ENCODE results near the gene AHDC1. TPM values are rescaled to one million over a fixed set of nuclear protein-coding genes. Genes with fewer than 3 reads are reported as not detected.

Gene AHDC1
- polyA plus RNA-seq, 1 experiment = 3.0 TPM

- no peak for DNase-seq (ENCODE audit: low read depth, low spot score)
- no peaks in the 10 kb centered on the region for H3K27me3 ChIP-seq (ENCODE audit: control insufficient read depth, insufficient read depth, low read length)
- no peaks in the 10 kb centered on the region; the same call in 1 of the 2 replicates for H3K9me3 ChIP-seq (ENCODE audit: control insufficient read depth, insufficient read depth, low read length)
- H3K4me3 ChIP-seq (ENCODE audit: low read depth, low read length) = no peak overlapping the region
- ChIA-PET POLR2A (no interaction called here), CTCF (interaction anchor here (1.0 to 10.7 kb wide), 3 partner anchors 16 to 271 kb away, joined by 3 to 125 read pairs (median 4); no protein-coding TSS in a partner anchor)
- no peak for TF ChIP-seq CTCF (IDR thresholded peaks at IDR 0.05; ENCODE audit: low read depth, low read length)
- H3K27ac ChIP-seq (ENCODE audit: low read depth, low read length) = no peak overlapping the region
Observed at GRCh38 chr1:27571439-27572018, 32.4 kb downstream of the AHDC1 start.

- TF ChIP-seq CTCF (IDR thresholded peaks at IDR 0.05; ENCODE audit: low read depth, low read length) = no peak
- Histone ChIP-seq H3K27ac (ENCODE audit: low read depth, low read length) (no peak overlapping the region), H3K4me3 (ENCODE audit: low read depth, low read length) (no peak overlapping the region), H3K9me3 (ENCODE audit: control insufficient read depth, insufficient read depth, low read length) (no peaks in the 10 kb centered on the region; the same call in 1 of the 2 replicates), H3K27me3 (ENCODE audit: control insufficient read depth, insufficient read depth, low read length) (no peaks in the 10 kb centered on the region)
- ChIA-PET POLR2A (interaction anchor here (0.6 kb wide), 1 partner anchor 271 kb away, joined by 3 read pairs; no protein-coding TSS in a partner anchor), CTCF (interaction anchor here (1.2 to 10.7 kb wide), 2 partner anchors 15 to 271 kb away, joined by 3 to 125 read pairs; no protein-coding TSS in a partner anchor)
- DNase-seq (ENCODE audit: low read depth, low spot score) = no peak
Observed at GRCh38 chr1:27570784-27571183, 33.2 kb downstream of the AHDC1 start.

GRCh38 chr1:27570356-27570755 lies 33.6 kb downstream of the AHDC1 start:
- Histone ChIP-seq H3K27me3 (ENCODE audit: control insufficient read depth, insufficient read depth, low read length) (no peaks in the 10 kb centered on the region), H3K27ac (ENCODE audit: low read depth, low read length) (peak overlapping the region; percentile 21), H3K9me3 (ENCODE audit: control insufficient read depth, insufficient read depth, low read length) (no peaks in the 10 kb centered on the region; the same call in 1 of the 2 replicates), H3K4me3 (ENCODE audit: low read depth, low read length) (no peak overlapping the region)
- ChIA-PET POLR2A (interaction anchor here (0.6 kb wide), 1 partner anchor 270 kb away, joined by 3 read pairs; no protein-coding TSS in a partner anchor), CTCF (interaction anchor here (1.2 to 10.7 kb wide), 2 partner anchors 15 to 270 kb away, joined by 3 to 125 read pairs; no protein-coding TSS in a partner anchor)
- no peak for TF ChIP-seq CTCF (IDR thresholded peaks at IDR 0.05; ENCODE audit: low read depth, low read length)
- no peak for DNase-seq (ENCODE audit: low read depth, low spot score)

DNA sequence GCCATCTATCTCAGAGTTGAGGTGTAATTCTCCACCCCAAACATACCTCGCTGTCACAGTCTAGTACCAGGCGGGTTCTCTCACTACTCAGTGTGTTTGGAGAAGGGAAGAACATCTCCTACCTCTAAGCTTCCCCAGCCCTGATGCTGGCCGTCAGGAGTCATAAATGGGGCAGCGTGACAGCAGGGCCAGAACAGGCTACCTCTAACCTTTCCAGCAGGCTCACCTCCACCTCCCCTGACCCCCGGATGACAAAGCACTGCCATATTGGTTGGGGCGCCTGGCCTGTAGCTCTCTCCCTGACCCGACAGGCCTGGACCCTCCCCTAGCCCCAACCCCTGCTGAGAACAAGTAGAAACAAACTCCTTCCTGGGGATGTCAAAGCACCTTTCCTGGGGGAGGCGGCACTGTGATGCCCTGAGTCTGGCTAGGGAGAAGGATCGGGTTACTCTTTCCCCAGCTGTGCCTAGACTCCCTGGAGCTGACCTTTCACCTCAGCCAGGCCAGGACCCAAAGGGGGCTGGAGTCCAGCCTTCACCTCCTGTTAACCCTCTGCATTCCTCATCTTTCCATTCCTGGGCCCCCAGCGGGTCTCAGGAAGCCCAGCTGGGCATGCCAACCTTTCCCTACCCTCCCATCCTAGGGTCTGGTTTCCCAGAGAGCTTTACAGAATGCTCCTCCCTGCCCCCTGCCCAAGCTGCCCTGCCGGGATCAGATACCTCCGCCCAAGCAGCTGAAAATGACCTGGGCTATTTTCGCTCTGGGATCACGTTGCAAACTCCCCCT lies 34.2 kb downstream of the AHDC1 start:
- Histone ChIP-seq H3K27me3 (ENCODE audit: control insufficient read depth, insufficient read depth, low read length) (no peaks in the 10 kb centered on the region), H3K9me3 (ENCODE audit: control insufficient read depth, insufficient read depth, low read length) (no peaks in the 10 kb centered on the region), H3K27ac (ENCODE audit: low read depth, low read length) (no peak overlapping the region), H3K4me3 (ENCODE audit: low read depth, low read length) (no peak overlapping the region)
- POLR2A ChIA-PET = interaction anchor here (0.7 to 1.2 kb wide), 3 partner anchors 13 to 44 kb away, joined by 3 to 5 read pairs (median 4); no protein-coding TSS in a partner anchor
- TF ChIP-seq CTCF (IDR thresholded peaks at IDR 0.05; ENCODE audit: low read depth, low read length) = no peak
- CTCF ChIA-PET = interaction anchor here (0.6 to 10.7 kb wide), 5 partner anchors 8 to 490 kb away, joined by 3 to 125 read pairs (median 6); no protein-coding TSS in a partner anchor
- no peak for DNase-seq (ENCODE audit: low read depth, low spot score)
